NCI-H1436 treated with DMSO at 0.1 percent for 48 hours (cell line): ENCODE data around the gene SFMBT2.

ENCODE experiments used
- DNase-seq: peaks from one replicate; lab custom pipeline; 2025; lab: John Stamatoyannopoulos, UW

SFMBT2 gene

DNA sequence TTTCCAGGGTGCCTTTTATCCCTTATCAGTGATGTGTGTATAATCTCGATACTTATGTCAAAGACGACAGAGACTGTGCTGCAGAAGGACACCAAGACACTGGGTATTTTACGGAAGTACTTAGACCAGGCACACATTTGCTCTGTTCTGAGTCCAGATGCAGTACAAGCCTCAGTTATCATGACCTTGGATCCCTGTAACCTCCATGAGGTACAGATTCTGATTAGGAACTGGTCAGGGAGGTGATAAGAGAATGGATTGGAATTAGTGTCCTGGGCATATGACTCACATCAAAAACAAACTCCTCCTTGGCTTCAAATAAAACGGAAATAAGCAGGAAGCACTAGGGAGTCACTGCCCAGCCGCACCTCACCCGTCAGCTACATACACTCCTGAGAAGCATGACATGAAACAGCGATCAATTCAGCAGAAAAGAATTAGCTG is 146.5 kb downstream of the SFMBT2 start:
- DNase-seq: no peak

DNA sequence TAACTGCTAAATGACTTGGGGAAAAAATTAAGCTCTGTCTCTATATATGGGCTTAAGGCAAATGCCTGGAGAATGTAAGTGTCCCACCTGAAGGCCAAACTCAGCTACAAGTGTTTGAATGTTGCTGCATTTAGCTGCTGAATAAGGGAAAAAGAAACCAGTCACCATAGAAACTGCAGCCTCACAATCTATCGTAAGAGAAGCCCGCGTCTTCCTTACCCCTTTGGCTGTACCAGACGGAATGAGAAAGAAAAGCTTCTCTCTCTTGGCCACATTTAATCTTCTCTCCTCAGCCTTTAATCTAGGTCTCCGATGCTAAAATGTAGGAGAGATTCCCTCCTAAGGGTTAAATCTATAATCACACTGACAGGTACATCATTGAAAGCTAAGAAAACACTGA is 147.2 kb downstream of the SFMBT2 start:
- DNase-seq: no peak

DNA sequence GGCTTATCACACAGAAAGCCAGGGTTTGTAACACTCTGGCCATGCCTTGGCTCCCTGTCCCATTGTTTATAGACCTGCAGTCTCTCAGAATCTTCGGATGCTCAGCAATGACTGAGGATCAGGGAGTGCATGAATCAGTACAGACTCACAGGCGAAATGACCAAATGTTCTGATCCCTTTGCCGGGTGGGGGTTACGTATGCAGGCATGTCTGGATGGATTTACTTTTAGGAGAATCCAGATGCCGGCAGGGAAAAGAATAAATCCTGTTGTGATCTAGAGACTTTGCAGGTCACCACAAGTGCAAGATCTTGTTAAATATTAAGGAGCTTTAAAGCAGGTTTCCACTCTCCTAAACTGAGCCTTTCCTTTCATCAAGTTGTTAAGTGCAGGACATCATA is 149.5 kb downstream of the SFMBT2 start:
- DNase-seq: no peak

DNA sequence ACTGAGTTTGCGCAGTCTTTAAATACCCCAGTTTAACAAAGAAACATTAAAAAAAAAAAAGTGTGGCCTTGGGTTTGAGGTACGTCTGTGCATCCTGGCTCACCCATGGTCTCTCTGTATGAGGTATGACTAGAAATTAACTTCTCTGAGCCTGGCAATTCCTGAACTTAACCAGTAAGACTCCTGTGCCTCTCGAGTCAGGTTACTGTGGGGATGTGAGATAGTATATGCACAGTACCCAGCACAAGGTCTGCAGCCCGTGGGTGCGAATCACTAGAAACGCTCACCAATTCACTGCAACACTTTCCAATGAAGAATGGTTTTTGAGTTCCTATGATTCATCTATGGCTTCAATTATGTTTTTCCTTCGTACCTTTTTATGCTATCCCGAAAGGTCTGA is 149.9 kb downstream of the SFMBT2 start:
- no peak for DNase-seq

DNA sequence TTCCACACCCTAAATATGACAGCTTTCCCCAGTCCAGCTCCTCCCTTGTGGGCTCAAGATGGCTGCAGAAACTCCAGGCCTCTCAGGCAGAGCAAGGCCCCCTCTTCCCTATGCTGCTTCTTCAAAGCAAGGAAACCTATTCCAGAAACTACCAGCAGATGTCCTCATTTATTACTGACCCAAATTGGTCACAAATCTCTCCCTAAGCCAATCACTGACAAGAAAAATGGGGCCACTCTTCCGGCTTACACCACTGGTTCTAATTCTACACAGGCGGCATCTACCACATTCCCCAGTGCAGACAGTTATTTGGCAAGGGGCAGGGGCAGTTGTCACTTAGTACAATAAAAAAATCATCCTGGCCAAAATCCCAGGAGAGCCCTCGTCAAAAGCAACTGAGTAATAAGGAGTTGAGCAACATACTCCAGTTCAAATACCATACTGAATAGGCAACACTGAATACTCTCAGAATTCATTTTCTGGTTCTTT is 150.4 kb downstream of the SFMBT2 start:
- DNase-seq: no peak

DNA sequence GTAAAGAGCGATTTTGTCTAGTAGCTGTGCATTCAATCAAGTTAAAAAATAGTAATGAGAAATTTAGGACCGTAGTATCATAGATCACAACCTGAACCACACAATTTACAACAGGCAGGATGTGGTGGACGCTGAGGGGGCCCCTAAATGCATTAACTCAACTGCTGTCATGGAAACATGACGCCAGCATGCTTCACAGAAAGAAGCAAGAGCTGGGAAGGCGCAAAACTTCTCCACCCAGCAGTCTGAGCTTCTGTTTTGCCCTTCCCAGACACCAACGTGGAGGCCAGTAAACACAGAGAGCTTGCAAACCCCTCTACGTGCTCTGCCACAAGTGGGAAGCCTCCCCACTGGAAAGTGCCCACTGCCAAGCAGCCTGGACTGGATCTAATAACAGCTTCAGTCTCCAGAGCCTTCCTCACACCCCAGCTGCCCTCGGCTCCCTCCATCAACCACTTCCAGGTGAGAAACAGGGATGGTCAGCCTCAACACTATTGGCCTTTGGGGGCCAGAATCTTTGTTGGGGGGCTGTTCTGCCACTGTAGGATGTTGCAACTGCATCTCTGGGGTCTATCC is 151.8 kb downstream of the SFMBT2 start:
- DNase-seq: no peak

DNA sequence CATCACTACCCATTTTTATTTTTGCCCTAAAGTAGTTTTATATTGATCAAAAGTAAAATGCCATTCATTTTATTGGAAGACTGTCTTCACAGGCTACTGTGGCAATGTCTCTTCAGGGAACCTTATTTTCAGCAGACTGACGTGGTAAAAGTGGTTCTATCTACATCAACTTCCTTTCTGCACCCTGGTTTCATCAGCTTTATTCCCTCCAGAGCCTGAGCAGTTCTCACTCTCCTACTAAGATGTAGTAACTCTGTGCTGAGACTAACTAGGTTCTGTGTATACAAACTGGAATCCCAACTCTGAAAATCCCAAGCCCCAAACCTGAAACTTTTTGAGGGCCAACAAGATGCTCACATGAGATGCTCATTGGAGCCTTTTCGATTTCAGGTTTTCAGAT is 155.3 kb downstream of the SFMBT2 start:
- no peak for DNase-seq

DNA sequence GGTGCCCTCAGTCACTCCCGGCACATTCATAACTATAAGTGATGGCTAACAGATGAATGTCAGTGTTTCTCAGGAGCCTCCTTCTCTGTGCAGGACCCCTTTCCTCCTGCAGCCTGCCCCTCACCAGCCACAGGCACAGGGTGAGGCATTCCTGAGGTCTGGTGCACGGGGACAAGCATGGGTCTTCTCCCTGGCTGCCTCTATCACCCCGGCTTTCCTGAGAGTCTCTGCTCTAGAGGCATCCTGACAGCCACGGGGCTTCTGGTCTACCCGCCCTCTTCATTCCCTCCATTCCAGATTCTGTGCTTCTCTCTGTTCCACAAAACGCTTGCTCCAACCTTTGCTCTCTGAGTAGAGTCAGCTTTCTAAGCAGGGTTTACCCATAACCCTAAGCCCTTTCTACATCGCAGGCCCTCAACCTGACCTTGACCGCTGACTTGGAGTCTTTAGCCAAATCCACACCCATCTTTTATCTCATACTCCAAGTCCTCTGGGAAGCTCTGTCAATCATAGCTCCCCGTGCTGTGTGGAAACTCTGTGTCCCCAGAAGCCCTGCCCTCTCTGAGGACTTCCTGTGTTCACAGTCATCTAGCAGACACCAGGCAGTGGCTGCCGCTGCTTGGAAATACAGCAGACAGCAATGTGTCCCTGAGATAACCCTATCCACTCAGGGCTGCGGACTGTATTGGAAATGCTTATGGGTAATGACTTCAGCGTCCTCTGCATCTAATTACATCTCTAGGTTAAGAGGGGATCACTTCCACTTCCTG is 159.0 kb downstream of the SFMBT2 start:
- DNase-seq: no peak

DNA sequence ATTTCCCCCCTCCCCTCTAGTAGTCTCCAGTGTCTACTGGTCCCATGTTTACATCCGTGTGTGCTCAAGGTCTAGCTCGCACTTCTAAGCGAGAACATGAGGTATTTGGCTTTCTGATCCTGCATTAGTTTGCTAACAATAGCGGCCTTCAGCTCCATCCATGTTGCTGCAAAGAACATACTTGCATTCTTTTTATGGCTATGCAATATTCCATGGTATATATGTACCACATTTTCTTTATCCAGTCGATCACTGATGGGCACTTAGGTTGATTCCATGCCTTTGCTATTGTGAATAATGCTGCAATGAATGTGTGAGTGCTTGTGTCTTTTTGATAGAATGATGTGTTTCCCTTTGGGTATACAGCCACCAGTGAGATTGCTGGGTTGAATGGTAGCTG is 160.6 kb downstream of the SFMBT2 start:
- no peak for DNase-seq

DNA sequence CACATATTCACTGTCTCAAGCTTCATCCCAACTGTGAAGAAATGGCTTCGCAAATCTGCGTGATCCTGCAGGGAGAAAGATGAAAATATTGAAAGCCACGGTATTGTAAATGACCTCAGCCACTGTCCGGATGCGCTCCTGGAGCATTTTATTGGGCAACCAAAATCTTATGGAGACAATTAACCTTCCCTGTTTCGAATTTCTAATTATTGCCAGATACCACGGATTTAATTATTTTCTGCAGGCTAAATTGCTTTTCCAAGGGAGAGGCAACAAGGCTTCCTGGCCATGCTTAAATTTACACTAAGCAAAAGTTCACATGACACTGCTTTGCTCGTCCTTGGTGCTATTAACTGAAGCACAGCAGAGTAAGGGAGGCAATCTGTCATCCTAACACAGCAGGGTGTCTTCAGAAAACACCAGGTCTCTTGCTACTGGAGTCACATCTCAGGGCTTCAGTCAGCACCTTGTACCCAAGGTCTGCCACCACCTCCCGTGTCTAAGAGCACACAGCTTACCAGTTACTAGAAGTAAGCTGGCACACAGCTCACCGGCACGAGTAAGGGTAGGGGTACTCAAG is 162.2 kb downstream of the SFMBT2 start:
- no peak for DNase-seq

DNA sequence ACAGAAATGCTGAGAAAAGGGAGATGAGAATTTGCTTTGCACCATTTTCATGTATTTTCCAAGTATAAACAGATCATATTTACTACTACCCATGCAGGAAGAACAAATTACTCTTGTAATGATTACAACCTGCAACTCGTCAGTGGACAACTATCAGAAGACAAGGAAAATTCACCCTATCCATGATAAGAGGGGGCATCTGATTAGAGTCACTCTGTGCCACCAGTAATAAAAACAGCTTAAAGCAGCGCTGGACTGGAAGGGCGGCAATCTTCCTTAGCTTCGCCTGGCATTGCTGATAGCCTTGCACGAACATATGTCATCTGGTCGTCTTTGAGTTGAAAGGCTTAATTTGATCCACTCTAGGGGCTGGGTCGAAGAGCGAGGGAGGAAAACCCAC is 162.7 kb downstream of the SFMBT2 start:
- DNase-seq: no peak

DNA sequence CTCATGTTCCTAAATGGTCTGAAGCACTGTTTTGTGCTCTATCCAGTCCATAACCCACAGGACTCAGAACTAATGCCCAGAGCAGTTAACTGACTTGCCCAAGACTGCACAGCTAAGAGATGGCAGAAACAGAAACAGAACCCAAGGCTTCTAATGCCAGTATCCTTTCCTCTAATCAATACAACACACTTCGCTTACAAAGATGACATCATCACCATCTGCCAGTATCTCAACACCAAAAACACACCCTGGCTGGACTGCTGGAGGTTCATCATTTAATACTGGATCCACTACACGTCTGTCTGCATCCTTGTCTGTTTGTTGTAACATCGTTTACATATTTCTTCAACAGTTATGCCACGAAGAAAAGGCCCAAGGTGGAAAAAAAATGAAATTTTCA is 165.3 kb downstream of the SFMBT2 start:
- DNase-seq: no peak

DNA sequence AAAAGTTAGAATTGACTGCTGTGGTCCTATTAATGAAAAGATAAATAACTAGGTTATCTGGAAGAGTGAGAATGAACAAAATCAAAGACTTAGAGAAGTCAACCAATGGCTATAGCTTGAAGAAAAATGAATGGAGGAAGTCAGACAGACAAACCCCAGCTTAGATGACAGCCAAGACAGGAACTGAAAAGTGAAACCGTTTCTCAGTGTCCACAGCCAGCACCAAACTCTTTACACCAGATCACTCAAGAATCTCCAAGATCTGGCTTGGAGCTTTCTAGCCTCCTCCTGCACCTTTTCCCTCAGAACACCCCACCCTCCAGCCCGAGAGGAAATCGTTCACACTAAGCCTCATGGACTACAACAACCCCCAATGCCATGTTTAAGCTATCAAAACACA is 167.0 kb downstream of the SFMBT2 start:
- no peak for DNase-seq

DNA sequence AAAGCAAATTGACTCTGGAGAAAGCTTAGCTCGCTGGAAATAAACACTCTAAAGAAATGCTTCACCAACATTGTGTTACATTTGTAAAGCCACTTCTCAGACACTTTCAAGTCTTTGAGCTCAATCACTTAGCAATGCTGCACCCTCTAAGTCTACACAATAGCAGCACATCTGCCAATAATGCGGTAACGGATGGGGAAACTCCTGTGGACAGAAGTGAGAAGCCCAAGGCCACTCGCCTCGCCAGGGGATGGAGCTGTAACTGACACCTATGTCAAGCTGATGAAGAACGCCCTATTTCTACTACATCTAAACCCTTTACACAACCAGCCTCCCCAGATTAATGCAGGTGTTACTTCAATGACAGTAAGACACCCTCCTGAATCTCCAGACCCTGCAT is 167.7 kb downstream of the SFMBT2 start:
- no peak for DNase-seq

DNA sequence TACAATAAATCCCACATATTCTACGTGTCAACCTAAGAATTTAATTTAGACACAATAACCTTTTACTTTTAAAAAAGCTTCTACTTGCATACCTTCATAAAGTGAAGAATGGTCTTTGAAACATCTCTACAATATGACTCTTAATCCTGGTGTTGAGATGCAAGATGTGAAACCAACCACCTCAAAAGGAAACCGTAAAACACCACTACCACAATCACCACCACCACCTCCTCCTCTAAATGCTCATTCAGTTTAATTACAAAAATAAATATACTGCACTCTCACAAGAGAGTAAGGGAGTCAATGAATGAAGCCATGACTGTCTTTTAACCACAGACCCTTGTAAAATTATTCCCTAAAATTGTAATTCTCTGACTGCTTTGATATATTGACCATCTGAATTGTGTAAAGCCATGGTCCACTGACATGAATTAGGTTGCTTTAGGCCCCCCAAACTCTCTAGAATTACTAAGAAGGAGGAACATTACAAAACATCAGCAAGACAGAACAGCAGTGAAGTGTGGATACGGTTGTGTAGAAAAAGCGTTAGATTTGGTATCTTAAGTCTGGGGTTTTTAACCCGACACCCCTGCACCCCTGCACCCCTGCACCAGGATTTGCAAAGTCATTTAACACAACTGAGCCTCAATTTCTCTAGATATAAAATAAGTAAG is 171.4 kb downstream of the SFMBT2 start:
- DNase-seq: no peak

DNA sequence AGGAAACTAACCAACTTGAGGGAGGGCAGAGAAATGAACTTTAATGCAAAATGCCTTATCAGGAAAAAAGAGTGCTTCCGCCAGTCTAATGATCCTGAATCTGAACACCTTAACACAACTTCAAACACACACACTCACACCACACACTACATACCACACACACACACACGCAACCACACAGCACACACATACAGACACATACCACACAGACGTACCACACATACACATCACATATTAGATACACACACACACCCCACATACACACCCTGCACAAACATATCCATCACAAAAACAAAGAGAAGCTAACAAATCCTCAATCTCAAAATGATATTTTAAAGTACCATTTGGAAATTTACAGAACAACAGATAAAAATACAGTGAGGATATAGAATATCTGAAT is 175.5 kb downstream of the SFMBT2 start:
- no peak for DNase-seq

DNA sequence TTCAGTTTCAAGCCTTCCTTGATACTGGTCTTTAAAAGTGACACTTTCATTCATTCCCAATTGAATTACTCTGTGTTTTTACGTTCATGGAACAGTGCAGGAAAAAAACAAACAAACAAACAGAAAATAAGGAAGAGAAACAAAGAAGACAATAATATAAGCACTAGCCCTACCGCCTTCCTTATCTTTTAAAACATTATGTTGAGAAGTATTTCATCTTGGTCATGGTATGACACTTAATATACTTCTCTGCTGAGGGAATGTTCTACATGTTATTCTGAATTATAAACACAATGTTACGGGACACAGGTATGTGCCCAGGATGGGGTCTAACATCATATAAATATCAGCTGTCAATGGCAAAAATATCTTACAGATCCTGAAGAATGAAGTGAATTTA is 176.7 kb downstream of the SFMBT2 start:
- no peak for DNase-seq

DNA sequence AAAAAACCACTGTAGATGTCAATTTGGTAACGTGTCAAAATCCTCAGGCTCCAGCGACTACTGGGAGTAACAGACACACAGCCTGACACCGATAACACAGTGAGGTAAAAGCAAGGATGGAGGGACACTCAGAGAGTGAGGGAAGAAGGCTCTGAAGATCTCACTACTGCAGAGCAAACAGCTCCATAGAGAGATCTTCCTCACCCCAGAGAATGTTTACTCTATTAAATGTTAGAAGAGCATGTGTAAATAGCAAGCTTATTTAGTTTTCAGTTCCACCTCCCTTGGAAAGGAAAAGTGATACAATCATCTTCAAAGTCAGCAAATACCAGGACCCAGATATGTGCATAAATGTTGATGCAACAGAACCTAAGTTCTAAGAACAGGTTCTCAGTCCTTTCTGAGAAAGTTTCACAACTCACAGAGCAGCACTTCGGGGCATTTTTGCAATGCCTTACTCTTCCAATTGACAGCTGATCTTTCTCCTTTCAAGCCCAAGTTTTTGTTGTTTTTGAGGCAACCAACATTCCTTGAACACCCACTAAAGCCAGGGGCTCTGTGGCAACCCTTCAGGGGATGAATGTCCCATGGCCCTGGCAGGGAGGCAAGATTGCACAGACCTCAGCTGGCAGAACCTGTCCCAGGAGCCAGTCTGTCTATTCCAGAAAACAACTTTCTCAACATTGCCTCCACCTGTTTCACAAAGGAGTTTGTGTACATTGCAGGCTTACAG is 177.4 kb downstream of the SFMBT2 start:
- DNase-seq: no peak

DNA sequence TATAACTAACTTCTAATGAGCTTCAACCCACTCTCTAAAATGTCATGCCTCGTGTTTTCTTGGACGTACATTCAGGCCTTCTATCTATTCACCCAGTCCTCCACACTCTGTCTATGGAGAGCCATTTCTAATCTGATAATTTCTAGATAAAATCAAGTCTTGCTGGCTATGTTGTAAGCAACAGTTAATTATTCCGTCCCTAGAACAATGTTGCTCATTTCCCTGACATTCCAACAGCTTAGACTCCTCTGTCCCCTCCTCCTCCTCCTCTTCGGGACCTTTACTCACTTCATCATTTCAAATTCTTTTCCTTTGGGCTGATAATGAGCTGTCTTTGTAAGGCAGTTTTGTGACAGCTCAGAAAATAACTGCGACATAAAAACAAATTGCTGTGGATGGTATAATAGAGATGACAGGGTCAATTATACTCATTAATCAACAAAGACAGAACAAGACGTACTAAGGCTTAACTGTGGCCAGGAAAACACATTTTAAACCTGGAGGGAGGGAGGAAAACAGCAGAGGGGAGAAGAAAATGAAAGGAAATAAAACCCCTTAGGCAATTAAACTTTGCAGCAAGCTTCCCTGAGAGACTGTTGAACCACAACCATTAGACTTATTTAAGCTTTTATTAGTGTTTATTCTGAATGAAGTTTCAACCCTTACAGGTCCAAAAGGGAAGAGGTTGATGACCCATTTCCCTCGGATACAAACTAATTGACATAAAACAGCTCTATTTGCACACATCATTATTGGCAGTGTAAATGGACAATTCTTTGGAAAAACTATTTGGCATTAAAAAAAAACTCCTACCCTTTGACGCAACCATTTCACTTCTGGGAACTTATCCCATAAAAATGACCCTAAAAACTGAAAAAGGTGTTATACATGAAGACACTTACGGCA is 179.1 kb downstream of the SFMBT2 start:
- no peak for DNase-seq

DNA sequence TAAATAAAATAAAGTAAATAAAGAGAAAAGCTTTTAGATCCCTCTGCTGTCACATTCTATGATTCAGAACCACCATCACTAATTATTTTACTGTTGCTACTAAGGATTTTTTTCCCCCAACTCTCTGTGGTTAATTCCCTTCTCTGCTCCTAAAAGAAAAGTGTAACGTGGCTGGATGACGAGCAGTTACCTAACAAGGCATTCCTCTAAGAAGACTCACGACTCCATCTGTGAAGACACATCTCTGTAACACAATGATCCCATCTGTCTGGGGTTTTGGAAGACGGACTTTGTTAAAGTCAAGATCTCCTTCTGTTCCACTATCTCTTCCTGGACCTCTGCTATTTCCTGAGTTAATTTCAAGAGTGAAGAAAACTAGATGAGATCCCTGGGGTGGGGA is 179.9 kb downstream of the SFMBT2 start:
- no peak for DNase-seq

DNA sequence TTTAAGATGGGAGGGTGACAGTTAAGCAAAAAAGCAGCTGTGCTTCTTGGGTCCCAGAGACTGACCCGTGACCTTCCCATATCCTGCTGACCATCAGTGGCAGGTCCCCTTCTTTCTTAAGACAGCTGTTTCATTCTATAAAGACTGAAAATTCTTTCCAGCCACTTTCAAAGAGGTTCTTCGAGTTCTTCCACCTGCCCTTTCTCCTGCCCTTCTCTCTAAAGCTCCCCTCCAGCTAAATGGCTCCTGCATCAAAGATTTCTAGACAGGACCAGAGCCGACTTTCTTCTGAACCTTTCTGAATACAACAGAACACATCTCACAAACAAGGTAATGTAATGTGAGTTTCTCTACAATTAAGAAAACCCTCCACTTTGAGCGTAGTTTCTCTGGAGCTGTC is 180.8 kb downstream of the SFMBT2 start:
- DNase-seq: no peak
